ENCODE results near the gene HDAC4. TPM values are rescaled to one million over a fixed set of nuclear protein-coding genes. Genes with fewer than 3 reads are reported as not detected.

Gene HDAC4
- polyA plus RNA-seq, 2 of the 4 experiments (the other 2 are of a cell fraction), result 8.6 to 10.4 TPM

- ChIA-PET CTCF (no interaction called here), POLR2A (no interaction called here)
- WGBS (ENCODE audit: missing lambda C conversion rate), result 93% methylated on average over 21 of the region's 26 CpGs
- TF ChIP-seq ZNF302 (CRISPR knock-in tag; IDR thresholded peaks at IDR 0.05) (no peak), ESRRA (IDR thresholded peaks at IDR 0.05; ENCODE audit: borderline replicate concordance, low read length) (no peak), EHMT2 (IDR thresholded peaks at IDR 0.05; ENCODE audit: low read depth) (no peak), FOSL2 (IDR thresholded peaks at IDR 0.05) (no peak), FOSL2 (CRISPR knock-in tag; IDR thresholded peaks at IDR 0.05) (no peak), MAZ (IDR thresholded peaks at IDR 0.05; ENCODE audit: borderline replicate concordance, low read depth, low read length) (no peak), MYC (IDR thresholded peaks at IDR 0.05; ENCODE audit: borderline replicate concordance, low read length) (no peak), REST (IDR thresholded peaks at IDR 0.05) (no peak), TP53 (CRISPR knock-in tag; IDR thresholded peaks at IDR 0.05) (no peak), GATA3 (IDR thresholded peaks at IDR 0.05; ENCODE audit: borderline replicate concordance) (no peak), NFE2L2 (conservative IDR thresholded peaks at IDR 0.05; ENCODE audit: low read length) (no peak)
- Histone ChIP-seq H3K4me1 (no peaks in the 10 kb centered on the region), H3K4me2 (no peak overlapping the region), H3K27ac (no peak overlapping the region), H3K9me3 (peaks cover 25% of the 10 kb centered on the region), H3K4me3 (no peak overlapping the region)
- ATAC-seq (no peak), DNase-seq (ENCODE audit: low read depth in 1 of 2, low spot score in 1 of 2) (no peak), FAIRE-seq (no peak)
Measured at GRCh38 chr2:239167766-239168444, 232.9 kb downstream of the HDAC4 start.

GRCh38 chr2:239167011-239167673 is 233.7 kb downstream of the HDAC4 start:
- no peaks in the 10 kb centered on the region for H3K4me1 ChIP-seq
- ChIA-PET CTCF (no interaction called here), POLR2A (no interaction called here)
- ATAC-seq (no peak), FAIRE-seq (no peak), DNase-seq (ENCODE audit: low read depth in 1 of 2, low spot score in 1 of 2) (no peak)
- no peak overlapping the region for H3K4me3 ChIP-seq
- H3K4me2 ChIP-seq, result no peak overlapping the region
- no peak overlapping the region for H3K27ac ChIP-seq
- peaks cover 17% of the 10 kb centered on the region for H3K9me3 ChIP-seq
- no peak for TF ChIP-seq FOSL2 (IDR thresholded peaks at IDR 0.05)
- no peak for TF ChIP-seq FOSL2 (CRISPR knock-in tag; IDR thresholded peaks at IDR 0.05)
- no peak for TF ChIP-seq SMC3 (IDR thresholded peaks at IDR 0.05)
- TF ChIP-seq HOXB5 (CRISPR knock-in tag; IDR thresholded peaks at IDR 0.05), result no peak
- no peak for TF ChIP-seq CBX8 (IDR thresholded peaks at IDR 0.05)
- no peak for TF ChIP-seq RCOR1 (IDR thresholded peaks at IDR 0.05; ENCODE audit: low read depth, low read length)
- TF ChIP-seq ELK1 (IDR thresholded peaks at IDR 0.05; ENCODE audit: low read depth, low read length), result no peak
- 84% methylated on average over 14 of the region's 15 CpGs for WGBS (ENCODE audit: missing lambda C conversion rate)

GRCh38 chr2:239166201-239166834 is 234.5 kb downstream of the HDAC4 start:
- H3K4me2 ChIP-seq, result no peak overlapping the region
- H3K4me3 ChIP-seq, result no peak overlapping the region
- CTCF ChIA-PET, result no interaction called here
- FAIRE-seq (no peak), ATAC-seq (no peak), DNase-seq (ENCODE audit: low read depth in 1 of 2, low spot score in 1 of 2) (no peak)
- no peak overlapping the region for H3K27ac ChIP-seq
- 89% methylated on average over 12 of the region's 17 CpGs for WGBS (ENCODE audit: missing lambda C conversion rate)
- no peaks in the 10 kb centered on the region for H3K4me1 ChIP-seq
- peaks cover 10% of the 10 kb centered on the region for H3K9me3 ChIP-seq
- POLR2A ChIA-PET, result no interaction called here
- no peak for TF ChIP-seq ZSCAN20 (CRISPR knock-in tag; IDR thresholded peaks at IDR 0.05)
- no peak for TF ChIP-seq FOXS1 (CRISPR knock-in tag; IDR thresholded peaks at IDR 0.05)
- TF ChIP-seq MAFK (IDR thresholded peaks at IDR 0.05; ENCODE audit: partially characterized antibody), result no peak
- no peak for TF ChIP-seq BHLHE40 (IDR thresholded peaks at IDR 0.05; ENCODE audit: low read depth, low read length)
- TF ChIP-seq FOSL2 (IDR thresholded peaks at IDR 0.05), result no peak
- TF ChIP-seq FOSL2 (CRISPR knock-in tag; IDR thresholded peaks at IDR 0.05), result no peak
- TF ChIP-seq REST (IDR thresholded peaks at IDR 0.05), result no peak
- no peak for TF ChIP-seq CHD2 (IDR thresholded peaks at IDR 0.05; ENCODE audit: low read length, partially characterized antibody)
- TF ChIP-seq HOXA7 (CRISPR knock-in tag; IDR thresholded peaks at IDR 0.05), result no peak
- TF ChIP-seq HEYL (CRISPR knock-in tag; IDR thresholded peaks at IDR 0.05), result no peak
- TF ChIP-seq FOSB (CRISPR knock-in tag; IDR thresholded peaks at IDR 0.05), result no peak
- TF ChIP-seq NFE2L2 (conservative IDR thresholded peaks at IDR 0.05; ENCODE audit: low read length), result no peak
- TF ChIP-seq JUNB (IDR thresholded peaks at IDR 0.05), result no peak

All from A549 (cell line).